Spleen (tissue), 11 donors: ENCODE measurements around the gene NOBOX. TPM values are rescaled to one million over a fixed set of nuclear protein-coding genes. Genes with fewer than 3 reads are reported as not detected.

ENCODE experiments used
- DNase-seq: peaks from one replicate; pipeline ENCODE4 v3.0.0-alpha.2; 2020
- H3K27ac ChIP-seq, 8 donors: fragments of 200-600 bp; sonication (generic) in 7 of 8; 1 replicate in 4 of 8; 2 replicates in 4 of 8; pipeline versions ENCODE4 v1.5.0 to v1.8.0; 2016 to 2021; ENCODE audit warnings: inconsistent platforms in 4 of 8, mild to moderate bottlenecking in 4 of 8, moderate library complexity in 1 of 8
- H3K27me3 ChIP-seq, 7 donors: fragments of 200-600 bp; sonication (generic) in 6 of 7; replicated peaks in 1 of 7; 1 replicate in 4 of 7; 2 replicates in 3 of 7; pipeline versions ENCODE4 v1.5.0 to v1.8.0; 2016 to 2021; ENCODE audit warnings: inconsistent platforms in 3 of 7, mild to moderate bottlenecking in 1 of 7
- H3K36me3 ChIP-seq, 6 donors: fragments of 200-600 bp; sonication (generic) in 5 of 6; 1 replicate in 4 of 6; 2 replicates in 2 of 6; pipeline versions ENCODE4 v1.5.0 to v1.8.0; 2016 to 2021; ENCODE audit warnings: inconsistent platforms in 2 of 6
- H3K4me1 ChIP-seq, 6 donors: fragments of 200-600 bp; sonication (generic) in 5 of 6; 1 replicate in 3 of 6; 2 replicates in 3 of 6; pipeline versions ENCODE4 v1.5.0 to v1.8.0; 2016 to 2021; ENCODE audit warnings: inconsistent platforms in 3 of 6
- H3K4me3 ChIP-seq, 8 donors: fragments of 200-600 bp; sonication (generic) in 7 of 8; 1 replicate in 4 of 8; 2 replicates in 4 of 8; pipeline versions ENCODE4 v1.5.0 to v1.8.0; 2016 to 2021; ENCODE audit warnings: inconsistent platforms in 4 of 8, mild to moderate bottlenecking in 4 of 8, moderate library complexity in 2 of 8
- H3K9me3 ChIP-seq, 8 donors: fragments of 200-600 bp; sonication (generic) in 7 of 8; 1 replicate in 4 of 8; 2 replicates in 4 of 8; pipeline versions ENCODE4 v1.5.0 to v1.8.0; 2016 to 2021; ENCODE audit warnings: inconsistent platforms in 4 of 8
- CTCF ChIP-seq, 11 experiments: fragments of 200-600 bp in 7 of 11; fragments of 450-650 bp in 4 of 11; sonication (generic) in 4 of 11; IDR thresholded peaks in 8 of 11; conservative IDR thresholded peaks in 3 of 11; 1 replicate in 7 of 11; 2 replicates in 4 of 11; pipeline versions ENCODE4 v1.4.0 to v1.8.0; 2016 to 2021; ENCODE audit warnings: antibody characterized with exemption in 11 of 11, inconsistent platforms in 4 of 11, mild to moderate bottlenecking in 1 of 11
- POLR2A ChIP-seq, 3 donors: fragments of 450-650 bp; IDR thresholded peaks; one replicate each; pipeline ENCODE4 v1.5.1; 2017; ENCODE audit warnings: antibody characterized with exemption in 3 of 3, mild to moderate bottlenecking in 1 of 3
- POLR2AphosphoS5 ChIP-seq, 3 donors: sonication (generic); formaldehyde crosslinking; IDR thresholded peaks; one replicate each; pipeline ENCODE4 v1.5.1; 2017; ENCODE audit warnings: antibody characterized with exemption in 3 of 3
- WGBS, 5 donors: extraction: QIAGEN DNeasy Blood & Tissue Kit in 3 of 5; methylation state at CpG; one replicate each; pipeline versions ENCODE4 v1.1.5 to v1.1.7; 2013 to 2018; 5-methylcytosine and 5-hydroxymethylcytosine counted together
- intact Hi-C: fragments of 100-400 bp; cut with DNase I; formaldehyde crosslinking; loops from one replicate; pipeline ENCODE4 v1.15.0; 2023; ENCODE audit warnings: low total_unique reads
- polyA plus RNA-seq, 3 donors: library from polyadenylated mRNA; stranded (reverse); fragments of 200-250 nt; gene quantifications; one replicate each; pipeline ENCODE4 v1.2.1, GENCODE V29; 2013
- total RNA-seq, 7 donors: library from RNA; depleted of rRNA in 3 of 7; stranded (reverse); fragments of >200 nt in 3 of 7; fragmentation: NEBNext Ultra II Directional in 4 of 7; extraction: Animal tissue kit (Norgen Biotek cat#: 25700) in 4 of 7; gene quantifications; one replicate each; pipeline versions ENCODE4 v1.1.0 to v1.2.1, GENCODE V29; 2016 to 2021
- donor health status: healthy with polysubstance abuse.
- donor health status: DM: no; HTN: no; CAD: no; lungs with moderate emphysema.
- donor health status: DM: no; HTN: no; CAD: no.
- donor health status: Bipolar disorder and iron deficiency.
- donor health status: healthy.
- donor health status: DM: no; HTN: no; CAD: no.
- donor health status: DM: yes; HTN: yes; CAD: no.

The NOBOX gene
- total and polyA plus RNA-seq, 10 donors = not detected

- 74 to 87% (median 76%) methylated on average over 3 of the region's 3 CpGs for WGBS, 5 donors
- no peak overlapping the region for H3K27ac ChIP-seq
- no peaks in the 10 kb centered on the region for H3K36me3 ChIP-seq
- no peak for DNase-seq
- H3K4me1 ChIP-seq = no peaks in the 10 kb centered on the region
- intact Hi-C loops = no loop called here
- TF ChIP-seq CTCF (IDR thresholded peaks at IDR 0.05 in 8 of 11, conservative IDR thresholded peaks at IDR 0.05 in 3 of 11) = no peak
- TF ChIP-seq POLR2A (IDR thresholded peaks at IDR 0.05) = no peak
- no peak for TF ChIP-seq POLR2AphosphoS5 (IDR thresholded peaks at IDR 0.05)
- H3K4me3 ChIP-seq = no peak overlapping the region
- no peaks in the 10 kb centered on the region for H3K9me3 ChIP-seq
- H3K27me3 ChIP-seq = peaks cover 0 to 7% (median 0%) of the 10 kb centered on the region in 7 donors
Observed at GRCh38 chr7:144408121-144408520, 4.6 kb upstream of the NOBOX start.

DNA sequence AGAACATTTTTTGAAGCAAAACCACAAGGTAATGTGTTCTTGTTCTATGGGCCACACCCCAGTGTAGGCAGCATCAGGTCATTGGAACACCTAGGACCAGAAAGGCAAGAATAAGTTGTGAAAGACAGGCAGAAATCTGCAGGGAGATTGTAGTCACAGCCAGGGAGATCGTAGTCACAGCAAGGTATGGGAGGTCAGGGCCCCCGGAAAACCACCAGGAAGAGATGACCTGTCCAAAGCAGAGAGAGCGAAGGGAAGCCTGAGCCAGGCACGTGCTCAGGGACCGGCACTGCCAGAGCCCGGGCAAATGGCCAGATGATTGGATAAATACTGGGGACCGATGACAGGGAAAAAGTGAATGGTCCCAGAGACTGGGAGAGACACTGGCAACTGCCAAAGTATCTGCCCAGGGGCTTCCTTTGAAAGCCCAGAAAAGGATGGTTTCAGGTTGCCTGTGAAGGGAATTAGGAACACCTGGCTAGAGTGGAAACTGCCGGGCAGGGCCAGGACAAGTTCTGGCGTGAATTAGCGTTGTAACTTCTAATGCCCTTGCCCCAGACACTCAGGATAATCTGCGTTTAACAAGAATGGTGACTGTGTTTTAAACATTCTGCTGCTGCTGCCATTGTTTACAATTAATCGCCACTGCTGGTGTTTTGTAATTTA is 3.9 kb upstream of the NOBOX start:
- Histone ChIP-seq H3K27ac (no peak overlapping the region), H3K36me3 (no peaks in the 10 kb centered on the region), H3K4me3 (no peak overlapping the region), H3K4me1 (no peaks in the 10 kb centered on the region), H3K27me3 (peaks cover 0 to 7% (median 0%) of the 10 kb centered on the region in 7 donors), H3K9me3 (no peaks in the 10 kb centered on the region)
- TF ChIP-seq CTCF (IDR thresholded peaks at IDR 0.05 in 8 of 11, conservative IDR thresholded peaks at IDR 0.05 in 3 of 11) = no peak
- no peak for TF ChIP-seq POLR2A (IDR thresholded peaks at IDR 0.05)
- no peak for TF ChIP-seq POLR2AphosphoS5 (IDR thresholded peaks at IDR 0.05)
- 76 to 90% (median 82%) methylated on average over 12 of the region's 12 CpGs for WGBS, 5 donors
- intact Hi-C loops = no loop called here
- no peak for DNase-seq

GRCh38 chr7:144404946-144405345 is 1.5 kb upstream of the NOBOX start:
- Histone ChIP-seq H3K27ac (no peak overlapping the region), H3K9me3 (no peaks in the 10 kb centered on the region), H3K4me3 (no peak overlapping the region), H3K36me3 (no peaks in the 10 kb centered on the region), H3K27me3 (peaks cover 0 to 7% (median 0%) of the 10 kb centered on the region in 7 donors), H3K4me1 (no peaks in the 10 kb centered on the region)
- WGBS, 5 donors = 79 to 92% (median 91%) methylated on average over 4 of the region's 4 CpGs
- no peak for TF ChIP-seq POLR2AphosphoS5 (IDR thresholded peaks at IDR 0.05)
- TF ChIP-seq POLR2A (IDR thresholded peaks at IDR 0.05) = no peak
- no peak for TF ChIP-seq CTCF (IDR thresholded peaks at IDR 0.05 in 8 of 11, conservative IDR thresholded peaks at IDR 0.05 in 3 of 11)
- no peak for DNase-seq
- intact Hi-C loops = no loop called here

GRCh38 chr7:144403102-144403501 is 391 bp downstream of the NOBOX start:
- TF ChIP-seq POLR2A (IDR thresholded peaks at IDR 0.05) (no peak), CTCF (IDR thresholded peaks at IDR 0.05 in 8 of 11, conservative IDR thresholded peaks at IDR 0.05 in 3 of 11) (no peak), POLR2AphosphoS5 (IDR thresholded peaks at IDR 0.05) (no peak)
- no peaks in the 10 kb centered on the region for H3K9me3 ChIP-seq
- no peak overlapping the region for H3K4me3 ChIP-seq
- DNase-seq = no peak
- WGBS, 5 donors = 93 to 96% (median 94%) methylated on average over 10 to 11 of the region's 11 CpGs
- no peak overlapping the region for H3K27ac ChIP-seq
- H3K36me3 ChIP-seq = no peaks in the 10 kb centered on the region
- intact Hi-C loops = no loop called here
- no peaks in the 10 kb centered on the region for H3K27me3 ChIP-seq
- no peaks in the 10 kb centered on the region for H3K4me1 ChIP-seq
